ENCODE data around the gene SLC6A20. TPM values are rescaled to one million over a fixed set of nuclear protein-coding genes. Genes with fewer than 3 reads are reported as not detected.

The SLC6A20 gene
- total RNA-seq, 1 experiment from 2014 or later: 0.09 TPM

GRCh38 chr3:45761831-45762230, 34.5 kb downstream of the SLC6A20 start:
- no peak for DNase-seq
- H3K4me3 Mint-ChIP-seq: no peak overlapping the region
- peaks cover 3% of the 10 kb centered on the region for H3K27me3 Mint-ChIP-seq (ENCODE audit: low read depth)
- Histone ChIP-seq H3K4me1 (ENCODE audit: insufficient read depth, low read length) (no peaks in the 10 kb centered on the region), H4K20me1 (ENCODE audit: control insufficient read depth, insufficient read depth, insufficient read length) (no peaks in the 10 kb centered on the region), H2AFZ (ENCODE audit: low read length) (no peak overlapping the region), H3K4me2 (ENCODE audit: insufficient read depth, insufficient read length, low read length) (no peak overlapping the region), H3T11ph (ENCODE audit: low read length) (no peak overlapping the region), H3K18ac (ENCODE audit: insufficient read length, low read depth, low read length) (no peak overlapping the region), H2BK15ac (ENCODE audit: low read depth, low read length) (no peak overlapping the region), H3K9me3 (ENCODE audit: control insufficient read depth, low read depth, low read length) (no peaks in the 10 kb centered on the region), H3K23ac (ENCODE audit: insufficient read length, low read depth, low read length) (no peak overlapping the region), H3K9ac (ENCODE audit: extremely low read depth, insufficient read length, low read length) (no peak overlapping the region), H2BK12ac (ENCODE audit: insufficient read length, low read depth, low read length) (no peak overlapping the region), H4K8ac (replicated peaks; ENCODE audit: insufficient read length, low read depth, low read length) (no peak overlapping the region), H4K91ac (ENCODE audit: insufficient read length, low read depth, low read length) (no peak overlapping the region), H4K5ac (ENCODE audit: insufficient read length, low read depth, low read length) (no peak overlapping the region), H2BK120ac (ENCODE audit: low read depth, low read length, poor library complexity, severe bottlenecking) (no peak overlapping the region), H3K14ac (ENCODE audit: insufficient read depth, low read length) (no peak overlapping the region), H3K79me2 (ENCODE audit: insufficient read depth, low read length) (no peaks in the 10 kb centered on the region), H3K4ac (ENCODE audit: low read depth, low read length) (no peak overlapping the region), H3K79me1 (ENCODE audit: insufficient read depth, low read depth, low read length, poor library complexity, severe bottlenecking) (no peaks in the 10 kb centered on the region), H3K23me2 (ENCODE audit: insufficient read length, low read depth, low read length, poor library complexity, severe bottlenecking) (no peaks in the 10 kb centered on the region), H3K56ac (ENCODE audit: insufficient read length, low read depth, low read length) (no peak overlapping the region), H2BK20ac (ENCODE audit: low read depth, low read length, poor library complexity, severe bottlenecking) (no peak overlapping the region), H3K27me3 (ENCODE audit: insufficient read depth, low read length) (no peaks in the 10 kb centered on the region), H2BK5ac (ENCODE audit: insufficient read length, low read length) (no peak overlapping the region), H3K27ac (ENCODE audit: insufficient read length, low read depth, low read length) (no peak overlapping the region), H2AK5ac (ENCODE audit: insufficient read length, low read length) (no peak overlapping the region)
- no peak overlapping the region for H3K27ac Mint-ChIP-seq
- no CpG with 5 or more reads among the region's 10 CpGs for WGBS (ENCODE audit: extremely low coverage, insufficient read length, low lambda C conversion rate)
- no peaks in the 10 kb centered on the region for H3K36me3 Mint-ChIP-seq (ENCODE audit: insufficient read depth in 1 of 3, low read depth in 3 of 3)
- peaks cover 21 to 22% of the 10 kb centered on the region in 2 experiments for H3K4me1 Mint-ChIP-seq
- no peak for TF ChIP-seq CTCF (conservative IDR thresholded peaks at IDR 0.05)
- peaks cover 0 to 5% of the 10 kb centered on the region in 2 experiments; a peak in 2 of 5 replicates for H3K9me3 Mint-ChIP-seq
